ENCODE data around the gene SNRPB.

SNRPB gene

GRCh38 chr20:2480381-2480780 lies 9.8 kb upstream of the SNRPB start:
- Histone ChIP-seq H3K27me3 (ENCODE audit: insufficient read depth, low read length) (no peaks in the 10 kb centered on the region), H3K4me1 (ENCODE audit: insufficient read depth, low read length, severe bottlenecking) (no peaks in the 10 kb centered on the region), H4K20me1 (ENCODE audit: insufficient read depth, low read length) (no peaks in the 10 kb centered on the region), H3K4me3 (ENCODE audit: low read depth, low read length, poor library complexity, severe bottlenecking) (no peak overlapping the region), H3F3A (ENCODE audit: insufficient read depth, low read length) (no peaks in the 10 kb centered on the region), H3K9me3 (ENCODE audit: low read length) (peaks cover 9% of the 10 kb centered on the region; the same call in 1 of the 2 replicates), H3K36me3 (ENCODE audit: insufficient read depth, low read length) (peaks cover 64% of the 10 kb centered on the region), H3K9me2 (ENCODE audit: low read depth, low read length) (no peaks in the 10 kb centered on the region), H3K27ac (ENCODE audit: low read depth, low read length, poor library complexity, severe bottlenecking) (no peak overlapping the region), H3K79me2 (ENCODE audit: insufficient read depth, low read length) (no peaks in the 10 kb centered on the region), H3K4me2 (ENCODE audit: low read length) (no peak overlapping the region), H2AFZ (ENCODE audit: low read length) (no peak overlapping the region), H3K9ac (ENCODE audit: low read length) (no peak overlapping the region)
- TF ChIP-seq CTCF (IDR thresholded peaks at IDR 0.05; ENCODE audit: low read length) (no peak), EZH2 (IDR thresholded peaks at IDR 0.05; ENCODE audit: borderline replicate concordance, low read length) (no peak)

GRCh38 chr20:2476742-2477615 lies 6.4 kb upstream of the SNRPB start:
- Histone ChIP-seq H3K27ac (ENCODE audit: low read depth, low read length, poor library complexity, severe bottlenecking) (no peak overlapping the region), H3K9ac (ENCODE audit: low read length) (no peak overlapping the region), H3K27me3 (ENCODE audit: insufficient read depth, low read length) (no peaks in the 10 kb centered on the region), H3F3A (ENCODE audit: insufficient read depth, low read length) (no peaks in the 10 kb centered on the region), H3K4me1 (ENCODE audit: insufficient read depth, low read length, severe bottlenecking) (no peaks in the 10 kb centered on the region), H3K4me2 (ENCODE audit: low read length) (no peak overlapping the region), H3K79me2 (ENCODE audit: insufficient read depth, low read length) (no peaks in the 10 kb centered on the region), H4K20me1 (ENCODE audit: insufficient read depth, low read length) (no peaks in the 10 kb centered on the region), H3K4me3 (ENCODE audit: low read depth, low read length, poor library complexity, severe bottlenecking) (no peak overlapping the region), H3K9me3 (ENCODE audit: low read length) (peaks cover 9% of the 10 kb centered on the region; the same call in 1 of the 2 replicates), H3K36me3 (ENCODE audit: insufficient read depth, low read length) (peaks cover 35% of the 10 kb centered on the region), H3K9me2 (ENCODE audit: low read depth, low read length) (no peaks in the 10 kb centered on the region), H2AFZ (ENCODE audit: low read length) (no peak overlapping the region)
- TF ChIP-seq CTCF (IDR thresholded peaks at IDR 0.05; ENCODE audit: low read length) (no peak; the same call in 1 of the 2 replicates), EZH2 (IDR thresholded peaks at IDR 0.05; ENCODE audit: borderline replicate concordance, low read length) (no peak)

GRCh38 chr20:2475850-2476741 lies 5.5 kb upstream of the SNRPB start:
- Histone ChIP-seq H3K27ac (ENCODE audit: low read depth, low read length, poor library complexity, severe bottlenecking) (no peak overlapping the region), H3K9me2 (ENCODE audit: low read depth, low read length) (no peaks in the 10 kb centered on the region), H3K79me2 (ENCODE audit: insufficient read depth, low read length) (no peaks in the 10 kb centered on the region), H3K9ac (ENCODE audit: low read length) (no peak overlapping the region), H3K9me3 (ENCODE audit: low read length) (peaks cover 7% of the 10 kb centered on the region; the same call in 1 of the 2 replicates), H3K36me3 (ENCODE audit: insufficient read depth, low read length) (peaks cover 27% of the 10 kb centered on the region), H3K4me3 (ENCODE audit: low read depth, low read length, poor library complexity, severe bottlenecking) (no peak overlapping the region), H3K4me1 (ENCODE audit: insufficient read depth, low read length, severe bottlenecking) (peaks cover 4% of the 10 kb centered on the region), H2AFZ (ENCODE audit: low read length) (no peak overlapping the region), H3K4me2 (ENCODE audit: low read length) (no peak overlapping the region), H3F3A (ENCODE audit: insufficient read depth, low read length) (no peaks in the 10 kb centered on the region), H3K27me3 (ENCODE audit: insufficient read depth, low read length) (no peaks in the 10 kb centered on the region), H4K20me1 (ENCODE audit: insufficient read depth, low read length) (no peaks in the 10 kb centered on the region)
- no peak for TF ChIP-seq CTCF (IDR thresholded peaks at IDR 0.05; ENCODE audit: low read length)
- no peak for TF ChIP-seq EZH2 (IDR thresholded peaks at IDR 0.05; ENCODE audit: borderline replicate concordance, low read length)

Data from OCI-LY1 (cell line).